ENCODE measurements around the gene COL7A1.

COL7A1 gene

DNA sequence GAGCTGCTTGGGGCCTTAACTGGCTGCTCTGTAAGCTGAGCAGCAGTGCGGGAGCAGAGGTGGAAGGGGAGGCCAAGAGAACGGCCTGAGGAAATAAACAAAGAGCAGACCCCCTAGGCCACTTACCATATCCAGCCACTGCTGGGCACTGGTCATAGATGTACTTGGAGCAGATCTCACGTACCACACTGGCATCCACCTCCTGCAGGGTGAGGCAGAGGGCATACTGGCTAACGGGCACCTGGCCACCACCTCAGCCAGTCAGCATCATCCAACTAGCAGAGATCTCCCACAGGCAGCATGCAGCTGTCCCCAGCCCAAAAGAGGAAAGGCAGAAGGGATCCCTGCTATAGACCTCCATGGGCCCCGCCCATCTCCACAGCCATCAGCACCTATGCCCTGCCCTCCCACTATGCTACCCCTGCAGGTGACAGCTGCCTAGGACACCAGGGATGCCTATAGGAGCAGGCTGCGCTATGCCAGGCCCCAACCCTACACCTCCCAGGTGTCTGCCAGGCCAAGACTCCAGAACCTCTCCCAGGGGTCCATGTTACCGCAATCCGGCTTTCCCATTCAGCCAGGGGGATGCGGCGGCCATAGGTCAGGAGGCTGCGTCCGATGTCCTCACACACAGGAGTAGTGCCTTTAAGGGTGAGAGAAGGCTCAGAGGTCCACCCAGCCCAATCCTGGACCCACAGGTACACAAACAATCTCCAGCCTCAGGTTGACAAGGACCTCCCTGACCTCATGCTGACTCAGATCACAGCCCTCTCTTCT is 4.6 kb upstream of the COL7A1 start:
- no peak overlapping the region for H3K4me3 Mint-ChIP-seq
- no peak for DNase-seq (ENCODE audit: low spot score in 2 of 2)
- H3K9me3 Mint-ChIP-seq: no peaks in the 10 kb centered on the region
- H3K4me1 Mint-ChIP-seq: peaks cover 20% of the 10 kb centered on the region
- peaks cover 78% of the 10 kb centered on the region for H3K36me3 Mint-ChIP-seq
- H3K27ac Mint-ChIP-seq: no peak overlapping the region
- ATAC-seq: no peak

DNA sequence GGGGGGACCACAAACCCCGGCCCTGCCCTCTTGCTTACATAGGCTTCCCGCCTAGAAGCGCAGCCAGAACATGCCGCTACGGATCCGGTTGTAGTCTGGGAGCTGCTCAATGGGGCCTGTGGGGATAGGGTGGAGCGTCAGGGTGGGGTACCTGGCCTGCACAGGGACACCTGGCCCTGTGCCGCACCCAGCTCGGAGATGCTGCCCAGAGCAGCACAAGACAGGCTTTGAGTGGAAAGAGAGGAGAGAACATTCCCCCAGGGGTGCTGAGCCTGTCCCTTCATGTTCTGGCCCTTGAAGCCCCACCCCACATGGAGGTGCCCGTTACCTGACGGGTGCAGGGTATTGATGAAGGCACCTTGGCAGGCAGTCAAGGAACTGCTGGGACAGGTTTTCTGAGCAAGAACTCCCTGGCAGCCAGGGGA is 4.0 kb upstream of the COL7A1 start:
- Mint-ChIP-seq H3K9me3 (no peaks in the 10 kb centered on the region), H3K27ac (no peak overlapping the region), H3K4me3 (no peak overlapping the region), H3K4me1 (peaks cover 24% of the 10 kb centered on the region), H3K36me3 (peaks cover 72% of the 10 kb centered on the region)
- ATAC-seq: no peak
- no peak for DNase-seq (ENCODE audit: low spot score in 2 of 2)

DNA sequence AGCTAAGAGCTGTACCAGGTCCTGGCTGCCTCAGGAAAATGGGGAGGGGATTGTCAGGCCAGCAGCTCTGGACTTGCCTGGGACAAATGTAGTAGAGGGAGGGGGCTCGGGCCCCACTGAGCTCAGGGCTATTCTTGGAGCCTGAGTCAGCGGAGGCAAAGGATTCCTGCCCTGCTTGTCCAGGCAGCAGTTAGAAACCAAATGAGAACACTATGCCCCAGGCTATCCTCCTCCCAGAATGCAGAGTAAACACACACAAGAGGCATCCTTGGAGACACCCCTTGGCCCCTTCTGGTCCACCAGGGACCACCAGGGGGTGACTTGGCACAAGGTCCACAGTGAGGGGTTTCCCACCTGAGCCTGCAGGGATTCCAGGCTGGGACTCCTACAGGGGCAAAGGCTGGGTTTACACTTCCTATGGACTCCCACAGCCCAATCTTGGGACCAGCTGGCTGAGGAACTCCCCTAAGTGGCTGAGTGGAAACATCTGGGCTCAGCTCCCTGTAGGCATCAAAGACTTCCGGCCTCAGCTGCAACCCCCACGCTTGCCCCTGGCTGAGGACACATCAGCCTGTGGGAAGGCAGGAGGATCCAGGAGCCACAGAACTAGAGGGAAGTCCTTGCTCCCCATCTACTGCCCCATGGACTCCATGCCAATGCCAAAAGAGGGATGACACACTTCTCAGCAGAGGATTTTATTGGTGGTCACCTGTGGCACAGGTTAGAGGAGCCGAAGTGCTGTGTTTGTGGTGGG is 3.4 kb upstream of the COL7A1 start:
- no peak for ATAC-seq
- Mint-ChIP-seq H3K27ac (no peak overlapping the region), H3K4me3 (no peak overlapping the region)

GRCh38 chr3:48597408-48597800 is 2.3 kb upstream of the COL7A1 start:
- Mint-ChIP-seq H3K4me3 (no peak overlapping the region), H3K4me1 (peaks cover 24% of the 10 kb centered on the region), H3K36me3 (peaks cover 55% of the 10 kb centered on the region), H3K27ac (peak overlapping the region; percentile 33), H3K9me3 (no peaks in the 10 kb centered on the region)
- no peak for ATAC-seq
- no peak for DNase-seq (ENCODE audit: low spot score in 2 of 2)

More for the DNA sequence above, 3.4 kb upstream of the COL7A1 start:
- Mint-ChIP-seq H3K9me3 (no peaks in the 10 kb centered on the region), H3K4me1 (peaks cover 24% of the 10 kb centered on the region), H3K36me3 (peaks cover 66% of the 10 kb centered on the region)
- no peak for DNase-seq (ENCODE audit: low spot score in 2 of 2)

- peaks cover 49% of the 10 kb centered on the region for H3K36me3 Mint-ChIP-seq
- DNase-seq (ENCODE audit: low spot score in 2 of 2) (no peak), ATAC-seq (no peak)
- H3K4me3 Mint-ChIP-seq: no peak overlapping the region
- H3K4me1 Mint-ChIP-seq: peaks cover 24% of the 10 kb centered on the region
- peak overlapping the region; percentile 33 for H3K27ac Mint-ChIP-seq
- no peaks in the 10 kb centered on the region for H3K9me3 Mint-ChIP-seq
Observed at GRCh38 chr3:48596676-48597407, 1.7 kb upstream of the COL7A1 start.

DNA sequence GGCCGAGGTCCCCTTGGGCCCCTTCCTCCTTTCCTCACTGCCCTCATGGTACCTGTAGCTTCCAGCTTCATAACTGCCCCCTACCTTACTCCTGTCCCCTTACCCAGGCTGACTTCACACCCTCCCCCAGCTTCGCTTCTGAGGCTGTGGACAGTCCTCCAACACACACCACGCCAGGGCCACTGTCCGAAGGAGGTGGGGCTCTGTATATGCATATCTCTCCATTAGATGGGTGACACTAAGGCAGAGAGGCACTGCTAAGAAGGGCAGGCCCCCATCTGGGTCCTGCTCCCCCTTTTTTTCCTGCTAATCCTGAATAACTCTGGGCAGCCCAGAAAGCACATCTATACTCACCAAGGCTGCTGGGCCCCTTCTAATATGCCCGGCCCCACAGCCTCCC is 1.0 kb upstream of the COL7A1 start:
- DNase-seq (ENCODE audit: low spot score in 2 of 2): no peak
- Mint-ChIP-seq H3K36me3 (peaks cover 42% of the 10 kb centered on the region), H3K9me3 (no peaks in the 10 kb centered on the region), H3K4me1 (peaks cover 24% of the 10 kb centered on the region), H3K27ac (peak overlapping the region; percentile 53), H3K4me3 (no peak overlapping the region)
- ATAC-seq: no peak

GRCh38 chr3:48595526-48596121 is 495 bp upstream of the COL7A1 start:
- DNase-seq (ENCODE audit: low spot score in 2 of 2) (no peak), ATAC-seq (no peak)
- H3K4me3 Mint-ChIP-seq: peak overlapping the region; percentile 30
- no peaks in the 10 kb centered on the region for H3K9me3 Mint-ChIP-seq
- H3K4me1 Mint-ChIP-seq: peaks cover 24% of the 10 kb centered on the region
- H3K27ac Mint-ChIP-seq: peak overlapping the region; percentile 53
- H3K36me3 Mint-ChIP-seq: peaks cover 37% of the 10 kb centered on the region

DNA sequence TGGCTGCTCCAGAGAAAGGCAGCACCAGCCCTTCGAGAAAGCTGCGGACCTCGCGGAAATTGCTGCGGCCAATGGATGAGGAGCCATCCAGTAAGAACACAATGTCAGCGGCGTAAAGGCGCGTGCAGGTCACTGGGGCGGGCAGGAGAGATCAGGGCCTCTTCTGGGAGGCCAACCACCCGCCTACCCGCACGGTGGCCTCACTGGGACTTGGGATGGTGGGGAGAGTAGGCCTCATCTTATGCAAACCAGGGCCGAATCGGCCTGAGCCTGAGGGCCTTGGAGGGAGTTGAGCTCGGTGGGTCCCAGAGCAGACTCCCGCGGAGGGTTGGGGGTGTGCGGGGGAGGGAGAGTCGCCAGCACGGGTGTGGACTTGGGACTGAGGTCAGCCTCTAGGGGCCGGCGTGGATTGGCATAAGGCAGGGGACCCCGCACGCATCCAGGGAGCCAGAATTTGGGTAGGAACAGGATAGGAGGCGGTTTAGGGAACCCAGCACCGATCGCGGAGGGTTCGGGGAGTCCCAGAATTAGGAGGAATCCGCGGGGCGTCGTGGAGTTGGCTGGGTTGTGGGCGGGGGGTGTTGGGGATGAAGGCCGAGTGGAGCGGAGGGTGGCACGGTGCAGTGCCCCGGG is 596 bp downstream of the COL7A1 start:
- peak overlapping the region; percentile 30 for H3K4me3 Mint-ChIP-seq

DNA sequence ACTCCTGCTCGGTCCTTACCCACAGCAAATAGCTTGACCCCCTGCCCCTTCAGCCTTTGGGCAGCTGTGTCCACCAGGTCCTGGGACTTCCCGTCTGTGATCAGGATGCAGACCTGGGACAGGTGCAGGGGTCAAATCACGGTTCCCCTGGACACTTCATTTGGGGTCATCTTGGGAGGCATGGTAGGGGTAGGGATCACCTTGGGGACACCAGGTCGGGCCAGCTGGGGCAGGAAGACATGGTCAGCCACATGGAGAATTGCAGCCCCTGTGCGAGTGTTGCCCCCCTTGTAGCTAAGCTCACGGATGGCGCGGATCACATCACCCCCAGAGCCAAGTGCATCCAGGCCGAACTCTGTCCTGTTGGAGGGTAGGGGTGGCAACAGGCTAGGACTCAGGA is 1.8 kb downstream of the COL7A1 start:
- no peak overlapping the region for H3K27ac Mint-ChIP-seq
- no peak overlapping the region for H3K4me3 Mint-ChIP-seq
- peaks cover 18% of the 10 kb centered on the region for H3K36me3 Mint-ChIP-seq
- H3K4me1 Mint-ChIP-seq: peaks cover 30% of the 10 kb centered on the region
- DNase-seq (ENCODE audit: low spot score in 2 of 2): no peak
- ATAC-seq: no peak
- no peaks in the 10 kb centered on the region for H3K9me3 Mint-ChIP-seq

More for the DNA sequence above, 596 bp downstream of the COL7A1 start:
- ATAC-seq (no peak), DNase-seq (ENCODE audit: low spot score in 2 of 2) (no peak)
- peaks cover 26% of the 10 kb centered on the region for H3K36me3 Mint-ChIP-seq
- no peaks in the 10 kb centered on the region for H3K9me3 Mint-ChIP-seq
- H3K4me1 Mint-ChIP-seq: peaks cover 24% of the 10 kb centered on the region
- H3K27ac Mint-ChIP-seq: no peak overlapping the region

DNA sequence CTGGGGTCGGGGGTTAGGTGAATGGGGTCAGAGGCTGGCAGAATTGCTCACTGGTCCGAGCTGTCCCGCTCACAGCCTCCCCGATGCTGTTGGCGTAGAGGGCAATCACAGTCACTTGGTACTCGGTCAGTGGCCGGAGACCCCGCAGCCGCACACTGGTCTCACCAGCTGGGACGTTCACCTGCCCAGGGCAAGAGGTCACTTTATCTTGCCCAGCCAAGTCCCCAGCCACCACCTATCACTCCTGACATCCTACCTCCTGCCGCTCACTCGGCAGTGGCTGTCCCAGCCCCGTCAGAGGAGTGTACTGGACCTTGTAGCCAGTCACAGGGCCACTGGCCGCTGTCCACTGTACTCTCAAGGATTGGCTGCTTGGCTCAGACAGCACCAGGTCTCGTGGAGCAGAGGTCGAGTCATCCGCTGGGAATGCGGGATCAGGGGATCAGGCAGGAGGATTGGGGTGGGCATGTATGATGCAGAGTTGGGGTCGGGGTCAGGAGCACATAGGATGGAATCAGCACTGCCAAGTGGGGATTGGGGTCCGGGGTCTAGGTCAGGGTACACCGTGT is 2.5 kb downstream of the COL7A1 start:
- Mint-ChIP-seq H3K36me3 (peaks cover 12% of the 10 kb centered on the region), H3K4me1 (peaks cover 36% of the 10 kb centered on the region), H3K9me3 (no peaks in the 10 kb centered on the region), H3K27ac (no peak overlapping the region), H3K4me3 (no peak overlapping the region)
- ATAC-seq (no peak), DNase-seq (ENCODE audit: low spot score in 2 of 2) (no peak)

- no peak for ATAC-seq
Observed at GRCh38 chr3:48591886-48592518, 3.1 kb downstream of the COL7A1 start.

GRCh38 chr3:48591436-48591835 is 3.7 kb downstream of the COL7A1 start:
- H3K36me3 Mint-ChIP-seq: peaks cover 8% of the 10 kb centered on the region
- no peak overlapping the region for H3K27ac Mint-ChIP-seq

More at GRCh38 chr3:48591886-48592518, 3.1 kb downstream of the COL7A1 start:
- no peak overlapping the region for H3K4me3 Mint-ChIP-seq
- no peak overlapping the region for H3K27ac Mint-ChIP-seq
- peaks cover 33% of the 10 kb centered on the region for H3K4me1 Mint-ChIP-seq
- H3K9me3 Mint-ChIP-seq: no peaks in the 10 kb centered on the region
- H3K36me3 Mint-ChIP-seq: peaks cover 12% of the 10 kb centered on the region
- DNase-seq (ENCODE audit: low spot score in 2 of 2): no peak

DNA sequence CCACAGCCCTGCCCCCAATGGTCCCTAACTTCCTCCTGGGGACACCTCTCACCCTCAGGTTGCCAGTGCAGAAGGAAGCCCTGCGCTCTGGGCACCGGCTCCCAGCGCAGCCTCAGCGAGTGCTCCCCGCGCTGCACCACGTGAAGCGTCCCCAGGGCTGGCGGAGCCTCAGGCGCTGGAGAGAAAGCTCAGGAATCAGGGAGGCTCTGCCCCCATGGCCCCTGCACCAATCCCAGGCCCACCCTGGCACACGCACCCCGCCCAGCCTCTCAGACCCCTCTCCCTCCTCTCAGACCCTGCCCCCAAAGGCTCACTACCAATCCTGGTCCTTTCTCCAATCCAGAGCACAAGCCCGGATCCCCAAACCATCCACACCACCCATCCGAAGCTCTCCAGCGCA is 6.9 kb downstream of the COL7A1 start:
- DNase-seq (ENCODE audit: low spot score in 2 of 2) (no peak), ATAC-seq (no peak)
- no peak overlapping the region for H3K27ac Mint-ChIP-seq
- peaks cover 16% of the 10 kb centered on the region for H3K4me1 Mint-ChIP-seq
- no peak overlapping the region for H3K4me3 Mint-ChIP-seq
- no peaks in the 10 kb centered on the region for H3K9me3 Mint-ChIP-seq
- no peaks in the 10 kb centered on the region for H3K36me3 Mint-ChIP-seq

More at GRCh38 chr3:48591436-48591835, 3.7 kb downstream of the COL7A1 start:
- H3K4me3 Mint-ChIP-seq: no peak overlapping the region
- peaks cover 29% of the 10 kb centered on the region for H3K4me1 Mint-ChIP-seq
- H3K9me3 Mint-ChIP-seq: no peaks in the 10 kb centered on the region
- DNase-seq (ENCODE audit: low spot score in 2 of 2) (no peak), ATAC-seq (no peak)

DNA sequence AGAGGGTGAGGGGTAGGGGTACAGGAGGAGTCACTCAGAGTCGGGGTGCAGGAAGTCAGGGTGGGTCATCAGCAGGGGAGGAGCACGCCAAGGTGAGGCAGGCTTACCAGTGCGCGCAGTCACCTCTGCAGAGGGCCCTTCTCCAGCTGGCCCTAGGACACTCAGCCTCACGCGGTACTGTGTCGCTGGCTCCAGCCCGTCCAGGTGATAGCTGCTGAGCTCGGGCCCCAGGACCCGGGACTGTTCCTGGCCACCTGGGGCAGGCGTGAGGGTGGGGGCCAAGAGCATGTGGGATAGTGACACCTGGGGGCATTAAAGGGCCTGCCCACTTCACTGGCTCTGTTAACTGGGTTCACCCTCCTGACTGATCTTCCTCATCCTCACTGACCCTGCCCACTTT is 7.4 kb downstream of the COL7A1 start:
- Mint-ChIP-seq H3K4me3 (no peak overlapping the region), H3K27ac (no peak overlapping the region), H3K4me1 (peaks cover 16% of the 10 kb centered on the region), H3K36me3 (no peaks in the 10 kb centered on the region), H3K9me3 (no peaks in the 10 kb centered on the region)
- ATAC-seq (no peak), DNase-seq (ENCODE audit: low spot score in 2 of 2) (no peak)

All from stimulated activated effector memory CD8-positive, alpha-beta T cell treated with anti-CD3 and anti-CD28 coated beads, Interleukin-12 subunit alpha, Interleukin-12 subunit beta, amount 100 ng/mL, for 72 hours (primary cell).